ENCODE data around the gene SPATA6. TPM values are rescaled to one million over a fixed set of nuclear protein-coding genes. Genes with fewer than 3 reads are reported as not detected.

Gene SPATA6
- polyA plus RNA-seq, 2 of the 4 experiments (the other 2 are of a cell fraction): 2.3 to 3.5 TPM

DNA sequence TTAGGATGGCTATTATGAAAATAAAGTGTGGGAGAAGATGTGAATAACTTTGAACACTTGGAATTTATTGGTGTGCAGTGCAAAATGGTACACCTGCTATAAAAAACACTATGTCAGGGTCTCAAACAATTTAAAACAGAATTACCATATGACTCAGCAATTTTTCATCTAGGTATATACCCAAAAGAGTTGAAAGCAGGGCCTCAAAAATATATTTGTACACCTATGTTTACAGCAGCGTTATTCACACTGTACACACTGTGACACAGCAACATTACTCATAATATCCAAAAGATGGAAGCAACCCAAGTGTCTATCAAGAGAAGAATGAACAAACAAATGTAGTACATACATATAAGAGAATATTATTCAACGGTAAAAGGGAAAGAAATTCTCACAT, 75.8 kb downstream of the SPATA6 start:
- peaks cover 6% of the 10 kb centered on the region; the same call in 2 of the 3 replicates for H3K4me1 ChIP-seq
- 7% methylated on average over 2 of the region's 2 CpGs for WGBS (ENCODE audit: missing lambda C conversion rate)
- ATAC-seq (no peak), FAIRE-seq (no peak), DNase-seq (ENCODE audit: low read depth in 1 of 2, low spot score in 1 of 2) (no peak)
- H3K27ac ChIP-seq: no peak overlapping the region
- CTCF ChIA-PET: no interaction called here
- TF ChIP-seq KDM5A (IDR thresholded peaks at IDR 0.05): no peak
- TF ChIP-seq, protein P1, sequence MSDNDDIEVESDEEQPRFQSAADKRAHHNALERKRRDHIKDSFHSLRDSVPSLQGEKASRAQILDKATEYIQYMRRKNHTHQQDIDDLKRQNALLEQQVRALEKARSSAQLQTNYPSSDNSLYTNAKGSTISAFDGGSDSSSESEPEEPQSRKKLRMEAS (IDR thresholded peaks at IDR 0.05): no peak
- TF ChIP-seq FOSL2 (IDR thresholded peaks at IDR 0.05): no peak
- TF ChIP-seq FOSL2 (CRISPR knock-in tag; IDR thresholded peaks at IDR 0.05): 0 out of 2 replicates have a peak, but pooled peaks have one; percentile 6
- peak; percentile 93 for TF ChIP-seq MAFK (IDR thresholded peaks at IDR 0.05; ENCODE audit: partially characterized antibody)
- TF ChIP-seq EHMT2 (IDR thresholded peaks at IDR 0.05; ENCODE audit: low read depth): no peak
- no peak for TF ChIP-seq CBX8 (IDR thresholded peaks at IDR 0.05)
- TF ChIP-seq SREBF2 (IDR thresholded peaks at IDR 0.05): no peak
- peak; percentile 81 for TF ChIP-seq NFE2L2 (conservative IDR thresholded peaks at IDR 0.05; ENCODE audit: low read length)
- TF ChIP-seq EHF (CRISPR knock-in tag; IDR thresholded peaks at IDR 0.05): no peak
- POLR2A ChIA-PET: no interaction called here
- no peaks in the 10 kb centered on the region for H3K9me3 ChIP-seq
- no peak overlapping the region for H3K4me2 ChIP-seq
- no peak overlapping the region for H3K4me3 ChIP-seq

DNA sequence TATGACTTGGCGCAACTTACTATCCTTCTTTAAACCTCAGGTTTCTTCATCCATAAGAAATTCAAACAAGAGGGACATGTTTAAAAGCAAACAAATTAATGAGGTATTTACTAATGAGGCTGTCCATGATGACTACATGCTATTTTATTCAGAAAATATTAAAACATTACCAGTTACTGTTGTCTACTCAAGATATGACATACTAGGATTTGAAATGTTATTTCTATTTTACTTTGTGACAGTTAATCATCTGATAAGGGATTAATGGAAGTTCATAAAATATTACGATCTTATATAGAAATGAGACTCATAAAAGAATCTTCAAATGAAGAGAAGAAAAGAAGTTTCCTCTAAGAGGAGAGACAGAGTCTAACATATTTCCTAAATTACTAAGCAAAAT, 80.1 kb downstream of the SPATA6 start:
- FAIRE-seq (no peak), ATAC-seq (no peak), DNase-seq (ENCODE audit: low read depth in 1 of 2, low spot score in 1 of 2) (no peak)
- ChIA-PET POLR2A (no interaction called here), CTCF (interaction anchor here (0.6 kb wide), 2 partner anchors 82 to 1880 kb away, joined by 3 to 4 read pairs; no protein-coding TSS in a partner anchor)
- Histone ChIP-seq H3K9me3 (no peaks in the 10 kb centered on the region), H3K4me2 (no peak overlapping the region), H3K4me3 (no peak overlapping the region), H3K4me1 (peaks cover 6% of the 10 kb centered on the region; the same call in 2 of the 3 replicates), H3K27ac (no peak overlapping the region)
- TF ChIP-seq, protein P2, sequence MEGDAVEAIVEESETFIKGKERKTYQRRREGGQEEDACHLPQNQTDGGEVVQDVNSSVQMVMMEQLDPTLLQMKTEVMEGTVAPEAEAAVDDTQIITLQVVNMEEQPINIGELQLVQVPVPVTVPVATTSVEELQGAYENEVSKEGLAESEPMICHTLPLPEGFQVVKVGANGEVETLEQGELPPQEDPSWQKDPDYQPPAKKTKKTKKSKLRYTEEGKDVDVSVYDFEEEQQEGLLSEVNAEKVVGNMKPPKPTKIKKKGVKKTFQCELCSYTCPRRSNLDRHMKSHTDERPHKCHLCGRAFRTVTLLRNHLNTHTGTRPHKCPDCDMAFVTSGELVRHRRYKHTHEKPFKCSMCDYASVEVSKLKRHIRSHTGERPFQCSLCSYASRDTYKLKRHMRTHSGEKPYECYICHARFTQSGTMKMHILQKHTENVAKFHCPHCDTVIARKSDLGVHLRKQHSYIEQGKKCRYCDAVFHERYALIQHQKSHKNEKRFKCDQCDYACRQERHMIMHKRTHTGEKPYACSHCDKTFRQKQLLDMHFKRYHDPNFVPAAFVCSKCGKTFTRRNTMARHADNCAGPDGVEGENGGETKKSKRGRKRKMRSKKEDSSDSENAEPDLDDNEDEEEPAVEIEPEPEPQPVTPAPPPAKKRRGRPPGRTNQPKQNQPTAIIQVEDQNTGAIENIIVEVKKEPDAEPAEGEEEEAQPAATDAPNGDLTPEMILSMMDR (IDR thresholded peaks at IDR 0.05): no peak
- TF ChIP-seq KDM5A (IDR thresholded peaks at IDR 0.05) (no peak), EHF (CRISPR knock-in tag; IDR thresholded peaks at IDR 0.05) (no peak), POLR2AphosphoS2 (conservative IDR thresholded peaks at IDR 0.05; ENCODE audit: low read length) (no peak), HDAC2 (IDR thresholded peaks at IDR 0.05) (no peak), SREBF2 (IDR thresholded peaks at IDR 0.05) (no peak), HOXB5 (CRISPR knock-in tag; IDR thresholded peaks at IDR 0.05) (no peak), NPAS2 (CRISPR knock-in tag; IDR thresholded peaks at IDR 0.05; ENCODE audit: borderline replicate concordance) (no peak), GATA3 (IDR thresholded peaks at IDR 0.05; ENCODE audit: borderline replicate concordance) (no peak), BHLHE40 (IDR thresholded peaks at IDR 0.05; ENCODE audit: low read depth, low read length) (no peak), CHD4 (IDR thresholded peaks at IDR 0.05; ENCODE audit: borderline replicate concordance) (no peak), HOXB13 (CRISPR knock-in tag; IDR thresholded peaks at IDR 0.05; ENCODE audit: low read depth) (no peak)
- TF ChIP-seq, protein P3, sequence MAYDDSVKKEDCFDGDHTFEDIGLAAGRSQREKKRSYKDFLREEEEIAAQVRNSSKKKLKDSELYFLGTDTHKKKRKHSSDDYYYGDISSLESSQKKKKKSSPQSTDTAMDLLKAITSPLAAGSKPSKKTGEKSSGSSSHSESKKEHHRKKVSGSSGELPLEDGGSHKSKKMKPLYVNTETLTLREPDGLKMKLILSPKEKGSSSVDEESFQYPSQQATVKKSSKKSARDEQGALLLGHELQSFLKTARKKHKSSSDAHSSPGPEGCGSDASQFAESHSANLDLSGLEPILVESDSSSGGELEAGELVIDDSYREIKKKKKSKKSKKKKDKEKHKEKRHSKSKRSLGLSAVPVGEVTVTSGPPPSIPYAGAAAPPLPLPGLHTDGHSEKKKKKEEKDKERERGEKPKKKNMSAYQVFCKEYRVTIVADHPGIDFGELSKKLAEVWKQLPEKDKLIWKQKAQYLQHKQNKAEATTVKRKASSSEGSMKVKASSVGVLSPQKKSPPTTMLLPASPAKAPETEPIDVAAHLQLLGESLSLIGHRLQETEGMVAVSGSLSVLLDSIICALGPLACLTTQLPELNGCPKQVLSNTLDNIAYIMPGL (CRISPR knock-in tag; IDR thresholded peaks at IDR 0.05; ENCODE audit: borderline replicate concordance): no peak
- TF ChIP-seq, protein P1 (IDR thresholded peaks at IDR 0.05): no peak
- TF ChIP-seq, protein P4, sequence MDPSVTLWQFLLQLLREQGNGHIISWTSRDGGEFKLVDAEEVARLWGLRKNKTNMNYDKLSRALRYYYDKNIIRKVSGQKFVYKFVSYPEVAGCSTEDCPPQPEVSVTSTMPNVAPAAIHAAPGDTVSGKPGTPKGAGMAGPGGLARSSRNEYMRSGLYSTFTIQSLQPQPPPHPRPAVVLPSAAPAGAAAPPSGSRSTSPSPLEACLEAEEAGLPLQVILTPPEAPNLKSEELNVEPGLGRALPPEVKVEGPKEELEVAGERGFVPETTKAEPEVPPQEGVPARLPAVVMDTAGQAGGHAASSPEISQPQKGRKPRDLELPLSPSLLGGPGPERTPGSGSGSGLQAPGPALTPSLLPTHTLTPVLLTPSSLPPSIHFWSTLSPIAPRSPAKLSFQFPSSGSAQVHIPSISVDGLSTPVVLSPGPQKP (IDR thresholded peaks at IDR 0.05; ENCODE audit: low read depth, low read length): no peak
- TF ChIP-seq, protein P5, sequence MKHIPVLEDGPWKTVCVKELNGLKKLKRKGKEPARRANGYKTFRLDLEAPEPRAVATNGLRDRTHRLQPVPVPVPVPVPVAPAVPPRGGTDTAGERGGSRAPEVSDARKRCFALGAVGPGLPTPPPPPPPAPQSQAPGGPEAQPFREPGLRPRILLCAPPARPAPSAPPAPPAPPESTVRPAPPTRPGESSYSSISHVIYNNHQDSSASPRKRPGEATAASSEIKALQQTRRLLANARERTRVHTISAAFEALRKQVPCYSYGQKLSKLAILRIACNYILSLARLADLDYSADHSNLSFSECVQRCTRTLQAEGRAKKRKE (CRISPR knock-in tag; IDR thresholded peaks at IDR 0.05; ENCODE audit: low read depth): no peak
- 89% methylated on average over 2 of the region's 2 CpGs for WGBS (ENCODE audit: missing lambda C conversion rate)

All from A549 (cell line).